Endodermal cell (in vitro differentiated cells): ENCODE data around the gene TESK2. TPM values are rescaled to one million over a fixed set of nuclear protein-coding genes. Genes with fewer than 3 reads are reported as not detected.
"Not testable (repeated sequence)": the region's sequence is repeated elsewhere in the genome, so short reads cannot be mapped to it uniquely, and the experiment has no call there.

ENCODE experiments used
- DNase-seq: peaks from one replicate; pipeline ENCODE4 v3.0.0-alpha.2; 2017
- H3K27ac ChIP-seq: 2 replicates; pipeline ENCODE4 v1.5.1; 2013; ENCODE audit warnings: mild to moderate bottlenecking, low read depth, low read length, moderate library complexity
- H3K27me3 ChIP-seq: 2 replicates; pipeline ENCODE4 v1.6.1; 2013; ENCODE audit warnings: mild to moderate bottlenecking, low read length, moderate library complexity; ENCODE audit not compliant: insufficient read depth, control insufficient read depth, poor library complexity, severe bottlenecking
- H3K36me3 ChIP-seq: 2 replicates; pipeline ENCODE4 v1.7.0; 2013; ENCODE audit warnings: mild to moderate bottlenecking, low read length, moderate library complexity; ENCODE audit not compliant: control insufficient read depth, insufficient read depth
- H3K4me1 ChIP-seq: one replicate; pipeline ENCODE4 v1.7.0; 2013; ENCODE audit warnings: low read length; ENCODE audit not compliant: control insufficient read depth, insufficient read depth
- H3K4me3 ChIP-seq: 2 replicates; pipeline ENCODE4 v1.5.1; 2013; ENCODE audit warnings: mild to moderate bottlenecking, low read length, moderate library complexity
- H3K9ac ChIP-seq: 2 replicates; pipeline ENCODE4 v1.6.1; 2013; ENCODE audit warnings: mild to moderate bottlenecking, low read length, moderate library complexity; ENCODE audit not compliant: poor library complexity, severe bottlenecking; ENCODE audit errors: extremely low read depth
- H3K9me3 ChIP-seq: 2 replicates; pipeline ENCODE4 v1.6.1; 2013; ENCODE audit warnings: mild to moderate bottlenecking, low read length, moderate library complexity; ENCODE audit not compliant: control insufficient read depth
- H3K27ac Mint-ChIP-seq: 2 replicates; pipeline ENCODE4 v1.8.0; 2020; ENCODE audit warnings: mixed read lengths
- H3K27me3 Mint-ChIP-seq: 2 replicates; pipeline ENCODE4 v1.8.0; 2021; ENCODE audit warnings: mild to moderate bottlenecking, mixed read lengths; ENCODE audit not compliant: insufficient read depth
- H3K36me3 Mint-ChIP-seq: 2 replicates; pipeline ENCODE4 v1.8.0; 2020; ENCODE audit warnings: low read depth, mixed read lengths
- H3K4me1 Mint-ChIP-seq: 2 replicates; pipeline ENCODE4 v1.8.0; 2020; ENCODE audit warnings: mixed read lengths
- H3K4me3 Mint-ChIP-seq: 2 replicates; pipeline ENCODE4 v1.8.0; 2020; ENCODE audit warnings: mild to moderate bottlenecking, moderate library complexity, mixed read lengths
- H3K9me3 Mint-ChIP-seq: 2 replicates; pipeline ENCODE4 v1.8.0; 2020; ENCODE audit warnings: mild to moderate bottlenecking, mixed read lengths
- CTCF ChIP-seq: fragments of 200-600 bp; sonication (generic); conservative IDR thresholded peaks from 2 replicates; pipeline ENCODE4 v1.5.0; 2021; ENCODE audit warnings: antibody characterized with exemption, mild to moderate bottlenecking
- WGBS, 2 experiments: methylation state at CpG; one replicate each; pipeline versions ENCODE4 v1.1.5 to v1.1.7; 2013; ENCODE audit warnings: missing lambda C conversion rate in 2 of 2, mixed read lengths in 1 of 2; ENCODE audit not compliant: insufficient coverage in 1 of 2, insufficient read length in 1 of 2; 5-methylcytosine and 5-hydroxymethylcytosine counted together
- total RNA-seq, 2 donors: library from RNA; stranded (reverse); fragmentation: NEBNext Ultra II Directional in 1 of 2; extraction: Animal tissue kit (Norgen Biotek cat#: 25700) in 1 of 2; gene quantifications; 2 replicates in 1 of 2; 3 replicates in 1 of 2; pipeline ENCODE4 v1.2.1, GENCODE V29; 2021

Gene TESK2
- total RNA-seq, 2 donors from 2014 or later, result 9.7 to 10.3 TPM

GRCh38 chr1:45393718-45394302, 97.2 kb downstream of the TESK2 start:
- Mint-ChIP-seq H3K9me3 (no peaks in the 10 kb centered on the region), H3K27ac (no peak overlapping the region), H3K27me3 (no peaks in the 10 kb centered on the region), H3K36me3 (no peaks in the 10 kb centered on the region), H3K4me1 (peaks cover 7% of the 10 kb centered on the region), H3K4me3 (no peak overlapping the region)
- Histone ChIP-seq H3K27me3 (no peaks in the 10 kb centered on the region), H3K4me3 (no peak overlapping the region), H3K9me3 (no peaks in the 10 kb centered on the region), H3K36me3 (no peaks in the 10 kb centered on the region), H3K9ac (no peak overlapping the region), H3K27ac (no peak overlapping the region), H3K4me1 (no peaks in the 10 kb centered on the region)
- no peak for DNase-seq
- WGBS, 2 experiments, result 91 to 93% methylated on average over 3 to 6 of the region's 6 CpGs
- TF ChIP-seq CTCF, result no peak

GRCh38 chr1:45386219-45386618, 104.7 kb downstream of the TESK2 start:
- no peak overlapping the region for H3K4me3 ChIP-seq
- H3K27me3 Mint-ChIP-seq, result no peaks in the 10 kb centered on the region
- WGBS, 2 experiments, result 96 to 100% methylated on average over 1 to 3 of the region's 3 CpGs

GRCh38 chr1:45385302-45385701, 105.7 kb downstream of the TESK2 start:
- H3K4me1 Mint-ChIP-seq, result no peaks in the 10 kb centered on the region
- H3K36me3 Mint-ChIP-seq, result no peaks in the 10 kb centered on the region
- no peaks in the 10 kb centered on the region for H3K36me3 ChIP-seq
- H3K9me3 Mint-ChIP-seq, result no peaks in the 10 kb centered on the region
- H3K4me1 ChIP-seq, result no peaks in the 10 kb centered on the region
- DNase-seq, result no peak
- 81 to 93% methylated on average over 3 of the region's 3 CpGs for WGBS, 2 experiments
- H3K4me3 ChIP-seq, result no peak overlapping the region
- H3K27ac ChIP-seq, result no peak overlapping the region
- no peaks in the 10 kb centered on the region for H3K9me3 ChIP-seq
- no peaks in the 10 kb centered on the region for H3K27me3 Mint-ChIP-seq
- no peak overlapping the region for H3K4me3 Mint-ChIP-seq
- no peaks in the 10 kb centered on the region for H3K27me3 ChIP-seq
- H3K27ac Mint-ChIP-seq, result no peak overlapping the region
- no peak overlapping the region for H3K9ac ChIP-seq
- TF ChIP-seq CTCF, result no peak

More at GRCh38 chr1:45386219-45386618, 104.7 kb downstream of the TESK2 start:
- H3K4me1 ChIP-seq, result no peaks in the 10 kb centered on the region
- H3K9ac ChIP-seq, result no peak overlapping the region
- TF ChIP-seq CTCF, result no peak
- H3K4me1 Mint-ChIP-seq, result no peaks in the 10 kb centered on the region
- DNase-seq, result no peak
- H3K27ac Mint-ChIP-seq, result no peak overlapping the region
- no peaks in the 10 kb centered on the region for H3K36me3 Mint-ChIP-seq
- H3K4me3 Mint-ChIP-seq, result no peak overlapping the region
- no peaks in the 10 kb centered on the region for H3K36me3 ChIP-seq
- no peaks in the 10 kb centered on the region for H3K9me3 Mint-ChIP-seq
- no peaks in the 10 kb centered on the region for H3K9me3 ChIP-seq
- H3K27me3 ChIP-seq, result no peaks in the 10 kb centered on the region
- H3K27ac ChIP-seq, result no peak overlapping the region

- DNase-seq, H3K27ac Mint-ChIP-seq, H3K36me3 Mint-ChIP-seq, H3K9me3 Mint-ChIP-seq, H3K36me3 ChIP-seq, H3K9ac ChIP-seq, H3K4me3 ChIP-seq, H3K27me3 Mint-ChIP-seq, H3K4me3 Mint-ChIP-seq, H3K9me3 ChIP-seq, H3K4me1 ChIP-seq, H3K4me1 Mint-ChIP-seq, H3K27ac ChIP-seq, H3K27me3 ChIP-seq: not testable (repeated sequence)
- 89% methylated on average over 1 of the region's 4 CpGs; no CpG with 5 or more reads in 1 of the 2 experiments for WGBS, 2 experiments
These were observed 106.8 kb downstream of the TESK2 start for GRCh38 chr1:45384213-45384612.
